HEK293 (cell line): Measurements from ENCODE around the gene CCDC170.

Source experiments
- CTCF ChIA-PET: fragments of 350-600 bp; formaldehyde crosslinking; extraction: SDS; loops from one replicate; lab custom pipeline; 2021; ENCODE audit warnings: antibody characterized with exemption; lab: Yijun Ruan, JAX
- POLR2A ChIA-PET: fragments of 300-600 bp; formaldehyde crosslinking; extraction: SDS; loops from one replicate; lab custom pipeline; 2020; ENCODE audit warnings: antibody characterized with exemption, inconsistent platforms; lab: Yijun Ruan, JAX
- H3K27ac ChIP-seq: fragments of 200-500 bp; sonication (Bioruptor generic); 2 replicates; pipeline ENCODE4 v1.5.1; 2014; ENCODE audit warnings: low read depth, low read length, control low read depth, inconsistent platforms; ENCODE audit errors: extremely low read depth
- H3K36me3 ChIP-seq, 2 experiments: fragments of 200-500 bp in 1 of 2; sonication (Bioruptor generic) in 1 of 2; 1 replicate in 1 of 2; 2 replicates in 1 of 2; pipeline ENCODE4 v1.5.1; 2014 to 2017; ENCODE audit warnings: inconsistent platforms in 2 of 2, low read length in 2 of 2; ENCODE audit not compliant: control insufficient read depth in 2 of 2, insufficient read depth in 1 of 2
- H3K4me1 ChIP-seq: fragments of 200-500 bp; sonication (Bioruptor generic); 2 replicates; pipeline ENCODE4 v1.5.1; 2014; ENCODE audit warnings: mild to moderate bottlenecking, low read length, inconsistent platforms; ENCODE audit not compliant: control insufficient read depth, insufficient read depth
- H3K4me3 ChIP-seq: 2 replicates; pipeline ENCODE4 v1.5.1; 2011; ENCODE audit warnings: low read depth, mild to moderate bottlenecking, control low read depth, low read length, moderate library complexity
- H3K9me3 ChIP-seq: fragments of 200-500 bp; sonication (Bioruptor generic); 2 replicates; pipeline ENCODE4 v1.5.1; 2014; ENCODE audit warnings: low read depth, low read length, inconsistent platforms; ENCODE audit not compliant: control insufficient read depth, insufficient read depth
- ATF2 ChIP-seq: fragments of 450-650 bp; formaldehyde crosslinking; IDR thresholded peaks from 2 replicates; pipeline ENCODE4 v1.5.1; 2016; ENCODE audit warnings: missing biosample characterization, missing genetic modification characterization, low read depth
- IKZF3 ChIP-seq: fragments of 450-650 bp; IDR thresholded peaks from 2 replicates; pipeline ENCODE4 v1.5.0; 2018; ENCODE audit warnings: missing biosample characterization, mild to moderate bottlenecking, missing genetic modification characterization, moderate library complexity
- KLF7 ChIP-seq: fragments of 450-650 bp; formaldehyde crosslinking; IDR thresholded peaks from 2 replicates; pipeline ENCODE4 v1.5.1; 2016; ENCODE audit warnings: missing biosample characterization, missing genetic modification characterization, borderline replicate concordance
- PRDM2 ChIP-seq: fragments of 450-650 bp; formaldehyde crosslinking; IDR thresholded peaks from 2 replicates; pipeline ENCODE4 v1.5.1; 2016; ENCODE audit warnings: missing biosample characterization, missing genetic modification characterization, borderline replicate concordance
- REPIN1 ChIP-seq: fragments of 450-650 bp; formaldehyde crosslinking; IDR thresholded peaks from 2 replicates; pipeline ENCODE4 v1.5.1; 2017; ENCODE audit warnings: missing biosample characterization, missing genetic modification characterization, low read depth
- SCRT2 ChIP-seq: fragments of 450-650 bp; formaldehyde crosslinking; IDR thresholded peaks from 2 replicates; pipeline ENCODE4 v1.5.1; 2016; ENCODE audit warnings: missing biosample characterization, missing genetic modification characterization
- SP2 ChIP-seq: fragments of 450-650 bp; formaldehyde crosslinking; IDR thresholded peaks from 2 replicates; pipeline ENCODE4 v1.5.1; 2016; ENCODE audit warnings: missing biosample characterization, missing genetic modification characterization
- ZFHX2 ChIP-seq: fragments of 450-650 bp; formaldehyde crosslinking; conservative IDR thresholded peaks from 2 replicates; pipeline ENCODE4 v1.5.1; 2016; ENCODE audit warnings: missing biosample characterization, missing genetic modification characterization
- ZNF146 ChIP-seq: fragments of 450-650 bp; formaldehyde crosslinking; IDR thresholded peaks from 2 replicates; pipeline ENCODE4 v1.5.1; 2016; ENCODE audit warnings: missing biosample characterization, missing genetic modification characterization
- ZNF169 ChIP-seq: fragments of 450-650 bp; formaldehyde crosslinking; IDR thresholded peaks from 2 replicates; pipeline ENCODE4 v1.5.1; 2016; ENCODE audit warnings: missing biosample characterization, missing genetic modification characterization
- ZNF175 ChIP-seq: fragments of 450-650 bp; formaldehyde crosslinking; IDR thresholded peaks from 2 replicates; pipeline ENCODE4 v1.5.1; 2016; ENCODE audit warnings: missing biosample characterization, missing genetic modification characterization
- ZNF184 ChIP-seq: fragments of 450-650 bp; IDR thresholded peaks from 2 replicates; pipeline ENCODE4 v1.5.1; 2018; ENCODE audit warnings: missing biosample characterization, mild to moderate bottlenecking, missing genetic modification characterization
- ZNF2 ChIP-seq: fragments of 450-650 bp; formaldehyde crosslinking; IDR thresholded peaks from 2 replicates; pipeline ENCODE4 v1.5.1; 2016; ENCODE audit warnings: missing biosample characterization, missing genetic modification characterization
- ZNF341 ChIP-seq: fragments of 450-650 bp; formaldehyde crosslinking; IDR thresholded peaks from 2 replicates; pipeline ENCODE4; 2016; ENCODE audit warnings: low read depth, missing biosample characterization, missing genetic modification characterization
- ZNF37A ChIP-seq: fragments of 450-650 bp; IDR thresholded peaks from 2 replicates; pipeline ENCODE4 v1.5.1; 2018; ENCODE audit warnings: missing biosample characterization, missing genetic modification characterization
- ZNF433 ChIP-seq: fragments of 450-650 bp; formaldehyde crosslinking; IDR thresholded peaks from 2 replicates; pipeline ENCODE4 v1.5.1; 2016; ENCODE audit warnings: missing biosample characterization, missing genetic modification characterization, low read depth
- ZNF558 ChIP-seq: fragments of 450-650 bp; formaldehyde crosslinking; IDR thresholded peaks from 2 replicates; pipeline ENCODE4 v1.5.1; 2016; ENCODE audit warnings: missing biosample characterization, missing genetic modification characterization
- ZNF596 ChIP-seq: fragments of 450-650 bp; IDR thresholded peaks from 2 replicates; pipeline ENCODE4 v1.5.0; 2018; ENCODE audit warnings: missing biosample characterization, mild to moderate bottlenecking, missing genetic modification characterization, moderate library complexity
- ZNF658 ChIP-seq: fragments of 450-650 bp; formaldehyde crosslinking; IDR thresholded peaks from 2 replicates; pipeline ENCODE4; 2016; ENCODE audit warnings: missing biosample characterization, missing genetic modification characterization
- ZNF660 ChIP-seq: fragments of 450-650 bp; IDR thresholded peaks from 2 replicates; pipeline ENCODE4 v1.5.1; 2018; ENCODE audit warnings: missing biosample characterization, mild to moderate bottlenecking, missing genetic modification characterization
- ZNF701 ChIP-seq: fragments of 450-650 bp; formaldehyde crosslinking; IDR thresholded peaks from 2 replicates; pipeline ENCODE4 v1.5.1; 2016; ENCODE audit warnings: missing biosample characterization, missing genetic modification characterization
- ZNF768 ChIP-seq: fragments of 450-650 bp; formaldehyde crosslinking; IDR thresholded peaks from 2 replicates; pipeline ENCODE4 v1.5.1; 2018; ENCODE audit warnings: missing biosample characterization, mild to moderate bottlenecking, missing genetic modification characterization
- TF ChIP-seq, protein P1 (sequence below): fragments of 450-650 bp; formaldehyde crosslinking; IDR thresholded peaks from 2 replicates; pipeline ENCODE4 v1.5.1; 2017; ENCODE audit warnings: missing biosample characterization, missing genetic modification characterization
- TF ChIP-seq, protein P2 (sequence below): sonication (generic); formaldehyde crosslinking; IDR thresholded peaks from 2 replicates; pipeline ENCODE4 v1.8.1; 2022; ENCODE audit warnings: mild to moderate bottlenecking, moderate library complexity, missing genetic modification reagents

The CCDC170 gene

GRCh38 chr6:151506761-151507160 is 12.9 kb downstream of the CCDC170 start (continued):
- no peak for TF ChIP-seq PRDM2 (tag by site-specific recombination)
- TF ChIP-seq ZNF2 (tag by site-specific recombination) = no peak
- TF ChIP-seq ZNF658 (tag by site-specific recombination) = no peak

DNA sequence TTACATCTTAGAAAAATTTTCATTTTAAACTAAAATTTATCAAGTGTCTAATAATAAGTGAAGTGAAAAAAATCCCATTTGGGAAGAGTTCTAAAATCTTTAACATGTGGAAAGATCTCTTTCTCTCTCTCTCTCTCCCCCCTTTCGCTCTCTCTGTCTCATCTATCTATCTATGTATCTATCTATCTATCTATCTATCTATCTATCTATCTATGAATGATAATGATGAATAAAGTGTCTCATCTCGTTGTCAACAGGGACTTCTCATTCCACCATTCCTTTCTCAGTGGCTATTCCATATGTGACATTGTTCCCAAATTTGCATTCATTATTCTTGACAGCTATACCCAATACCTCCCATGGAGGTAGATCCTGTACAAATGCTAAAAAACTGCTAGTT is 15.2 kb downstream of the CCDC170 start:
- no peaks in the 10 kb centered on the region for H3K9me3 ChIP-seq
- H3K4me3 ChIP-seq = no peak overlapping the region
- ChIA-PET POLR2A (interaction anchor here (0.6 kb wide), 1 partner anchor 110 kb away, joined by 6 read pairs; no protein-coding TSS in a partner anchor), CTCF (interaction anchor here (0.6 to 1.1 kb wide), 2 partner anchors 340 to 829 kb away, joined by 3 to 4 read pairs; no protein-coding TSS in a partner anchor)
- H3K36me3 ChIP-seq = no peaks in the 10 kb centered on the region
- H3K4me1 ChIP-seq = no peaks in the 10 kb centered on the region
- H3K27ac ChIP-seq = no peak overlapping the region
- TF ChIP-seq ZFHX2 (tag by site-specific recombination) (no peak), ZNF341 (no peak), ZNF701 (no peak)

- CTCF ChIA-PET = no interaction called here
- H3K4me3 ChIP-seq = no peak overlapping the region
- no peak overlapping the region for H3K27ac ChIP-seq
- H3K4me1 ChIP-seq = no peaks in the 10 kb centered on the region
- TF ChIP-seq ZNF169 = no peak
- TF ChIP-seq IKZF3 (tag by site-specific recombination) = no peak
- TF ChIP-seq, protein P1, sequence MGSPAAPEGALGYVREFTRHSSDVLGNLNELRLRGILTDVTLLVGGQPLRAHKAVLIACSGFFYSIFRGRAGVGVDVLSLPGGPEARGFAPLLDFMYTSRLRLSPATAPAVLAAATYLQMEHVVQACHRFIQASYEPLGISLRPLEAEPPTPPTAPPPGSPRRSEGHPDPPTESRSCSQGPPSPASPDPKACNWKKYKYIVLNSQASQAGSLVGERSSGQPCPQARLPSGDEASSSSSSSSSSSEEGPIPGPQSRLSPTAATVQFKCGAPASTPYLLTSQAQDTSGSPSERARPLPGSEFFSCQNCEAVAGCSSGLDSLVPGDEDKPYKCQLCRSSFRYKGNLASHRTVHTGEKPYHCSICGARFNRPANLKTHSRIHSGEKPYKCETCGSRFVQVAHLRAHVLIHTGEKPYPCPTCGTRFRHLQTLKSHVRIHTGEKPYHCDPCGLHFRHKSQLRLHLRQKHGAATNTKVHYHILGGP = no peak
- no peak for TF ChIP-seq ATF2 (tag by site-specific recombination)
- no peak for TF ChIP-seq ZNF433 (tag by site-specific recombination)
- TF ChIP-seq SP2 = no peak
- no peak for TF ChIP-seq ZNF768 (tag by site-specific recombination)
- no peak for TF ChIP-seq ZNF146 (tag by site-specific recombination)
- TF ChIP-seq, protein P2, sequence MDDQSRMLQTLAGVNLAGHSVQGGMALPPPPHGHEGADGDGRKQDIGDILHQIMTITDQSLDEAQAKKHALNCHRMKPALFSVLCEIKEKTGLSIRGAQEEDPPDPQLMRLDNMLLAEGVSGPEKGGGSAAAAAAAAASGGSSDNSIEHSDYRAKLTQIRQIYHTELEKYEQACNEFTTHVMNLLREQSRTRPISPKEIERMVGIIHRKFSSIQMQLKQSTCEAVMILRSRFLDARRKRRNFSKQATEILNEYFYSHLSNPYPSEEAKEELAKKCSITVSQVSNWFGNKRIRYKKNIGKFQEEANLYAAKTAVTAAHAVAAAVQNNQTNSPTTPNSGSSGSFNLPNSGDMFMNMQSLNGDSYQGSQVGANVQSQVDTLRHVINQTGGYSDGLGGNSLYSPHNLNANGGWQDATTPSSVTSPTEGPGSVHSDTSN (CRISPR knock-in tag) = no peak
- no peak for TF ChIP-seq ZNF558 (tag by site-specific recombination)
- no peak for TF ChIP-seq ZNF596 (tag by site-specific recombination)
- no peak for TF ChIP-seq ZNF175
- TF ChIP-seq SCRT2 = no peak
- TF ChIP-seq ZNF660 (tag by site-specific recombination) = no peak
- TF ChIP-seq ZNF37A (tag by site-specific recombination) = no peak
- no peak for TF ChIP-seq KLF7
- TF ChIP-seq ZNF184 (tag by site-specific recombination) = no peak
- TF ChIP-seq REPIN1 (tag by site-specific recombination) = no peak
- no peaks in the 10 kb centered on the region for H3K36me3 ChIP-seq
- POLR2A ChIA-PET = no interaction called here
- H3K9me3 ChIP-seq = no peaks in the 10 kb centered on the region
These were observed 18.7 kb downstream of the CCDC170 start for GRCh38 chr6:151512481-151512880.
